Colon (tissue), 2 donors: ENCODE data around the gene PIR.

ENCODE experiments used
- FAIRE-seq: peaks from 2 replicates; lab custom pipeline; 2012; peaks lifted over from hg19 to GRCh38; lab: Jason Lieb, UNC
- donor health status: control.
- donor health status: control.

PIR gene

DNA sequence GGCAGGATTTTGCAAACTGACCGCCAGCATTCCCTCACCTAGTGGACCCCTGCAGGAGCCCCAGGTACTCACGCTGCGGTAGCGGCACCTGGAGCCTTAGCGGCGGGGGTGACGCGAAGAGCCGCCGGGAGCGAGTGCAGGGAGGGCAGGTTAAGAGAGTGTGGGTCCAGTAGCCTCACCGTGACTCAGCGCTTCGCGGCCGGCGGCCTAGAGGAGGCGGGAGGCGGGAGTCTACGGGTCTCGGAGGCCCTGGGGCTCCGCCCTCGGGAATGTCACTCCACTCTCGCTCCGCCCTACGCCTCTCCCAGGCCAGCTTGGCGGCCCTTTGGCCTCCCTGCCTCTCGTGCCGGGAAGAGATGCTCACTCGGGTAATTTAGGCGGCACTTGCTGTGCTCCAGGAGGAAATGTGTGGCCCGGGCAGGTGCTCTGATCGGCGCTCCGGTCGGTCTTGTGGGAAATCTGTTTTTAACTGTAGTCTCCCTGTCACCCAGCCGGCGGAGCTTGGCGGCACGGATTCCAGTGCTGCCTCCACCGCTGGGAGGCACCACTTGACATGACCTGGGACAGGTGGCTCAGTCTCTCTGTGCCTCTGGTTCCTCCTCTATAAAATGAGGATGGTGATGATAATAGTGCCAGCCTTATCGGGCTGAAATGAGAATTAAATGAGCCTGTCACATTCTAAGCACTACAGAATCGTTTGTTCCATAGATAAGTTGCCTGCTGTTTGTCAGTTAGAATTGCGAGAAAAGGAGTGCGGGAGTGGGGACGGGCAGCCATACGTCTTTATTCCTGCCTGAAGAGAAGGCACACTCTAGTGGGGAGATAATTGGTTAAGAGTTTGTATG is at the start of gene PIR:
PIR (minus strand) TSS at position 216 of the 845 bp plus-strand sequence. CDS start 2,076 bp downstream, outside the sequence.
- FAIRE-seq = no peak

DNA sequence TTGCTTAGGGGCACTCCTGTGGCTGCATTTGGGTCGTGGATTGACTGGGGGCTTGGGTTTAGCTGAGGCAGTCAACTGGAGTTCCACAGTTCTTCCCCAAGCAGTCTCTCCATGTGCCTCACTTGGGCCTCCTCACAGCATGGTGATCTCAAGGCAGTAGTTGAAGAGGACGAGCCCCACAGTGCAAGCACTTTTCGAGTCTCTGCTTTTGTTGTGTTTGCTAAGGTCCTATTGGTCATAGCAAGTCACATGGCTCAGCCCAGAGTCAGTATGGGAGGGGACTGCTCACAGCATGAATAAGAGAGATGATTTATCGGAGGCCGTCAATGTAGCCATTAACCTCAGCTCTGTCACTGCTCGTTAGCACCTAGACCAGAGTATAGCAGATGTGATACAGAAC is 37.2 kb upstream of the PIR start:
- FAIRE-seq = no peak

DNA sequence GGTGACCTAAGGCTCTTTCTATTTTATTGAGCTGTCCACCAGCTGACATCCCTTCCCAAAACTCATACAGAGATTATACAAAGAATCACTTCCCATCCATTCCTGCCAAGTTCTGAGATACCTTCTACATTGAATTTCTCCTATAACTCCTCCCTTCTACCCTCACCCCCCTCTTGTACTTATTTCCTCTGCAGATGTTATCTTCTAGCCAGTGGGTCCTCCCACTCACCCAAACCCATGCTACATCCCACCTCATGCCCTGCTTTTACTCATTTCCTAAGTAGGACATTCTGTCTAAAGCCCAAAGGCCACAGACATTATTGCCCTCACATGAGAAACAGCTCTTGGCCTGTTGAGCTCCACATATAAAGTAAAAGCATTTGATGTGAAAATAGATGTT is 36.0 kb upstream of the PIR start:
- no peak for FAIRE-seq

DNA sequence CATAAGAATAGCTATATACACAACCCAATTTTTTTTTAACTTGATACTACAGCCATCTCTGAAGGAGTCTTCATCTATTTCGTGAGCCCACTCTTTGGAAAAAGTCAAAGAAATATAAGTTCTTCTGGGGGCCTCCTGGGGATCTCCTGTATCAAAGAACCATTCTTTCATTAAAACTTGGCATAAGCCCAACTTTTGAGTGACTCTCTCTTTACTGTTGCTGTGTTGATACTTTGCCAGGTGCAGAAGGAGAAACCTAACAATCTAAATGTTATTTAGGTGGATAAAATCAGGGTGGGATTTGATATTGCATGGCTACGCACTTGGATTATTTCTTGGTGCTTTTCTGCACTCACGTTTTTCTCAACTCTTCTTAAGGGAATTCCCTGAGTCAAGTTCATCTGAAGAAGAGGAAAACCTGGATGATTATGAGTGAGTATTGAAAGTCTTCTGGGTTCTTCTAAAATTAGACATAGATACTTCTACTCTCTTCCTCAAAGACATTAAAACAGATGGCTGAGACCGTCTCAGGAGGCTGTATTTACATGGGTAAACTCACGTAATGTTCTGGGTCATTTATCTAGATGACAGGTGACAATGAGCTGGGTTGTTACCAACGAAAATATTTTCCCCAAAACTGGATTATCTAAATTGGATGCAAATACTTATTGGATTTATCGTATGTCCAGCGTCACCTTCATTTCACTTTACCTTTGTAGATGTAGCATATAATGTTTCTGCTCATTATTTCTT is 32.7 kb upstream of the PIR start:
- FAIRE-seq = peak; percentile 28

DNA sequence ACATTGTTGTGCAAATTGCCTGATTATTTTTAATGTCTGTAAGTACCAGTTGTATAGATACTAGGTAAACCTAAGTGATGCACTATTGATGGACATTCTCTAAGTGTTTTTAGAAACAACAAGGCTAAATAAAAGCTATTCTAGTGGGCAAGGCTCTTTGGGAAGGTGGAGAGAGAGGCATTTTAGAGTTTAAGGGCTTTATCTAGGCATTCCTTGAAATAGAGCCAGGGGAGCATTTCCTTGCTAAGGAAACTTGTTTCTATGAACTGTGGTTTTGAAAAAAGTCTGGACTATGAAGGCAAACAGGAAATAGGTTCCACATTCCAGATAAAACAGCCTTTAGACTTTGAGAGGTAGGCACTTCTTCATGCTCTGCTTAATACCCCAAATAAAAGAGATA is 31.3 kb upstream of the PIR start:
- FAIRE-seq = peak; percentile 21

DNA sequence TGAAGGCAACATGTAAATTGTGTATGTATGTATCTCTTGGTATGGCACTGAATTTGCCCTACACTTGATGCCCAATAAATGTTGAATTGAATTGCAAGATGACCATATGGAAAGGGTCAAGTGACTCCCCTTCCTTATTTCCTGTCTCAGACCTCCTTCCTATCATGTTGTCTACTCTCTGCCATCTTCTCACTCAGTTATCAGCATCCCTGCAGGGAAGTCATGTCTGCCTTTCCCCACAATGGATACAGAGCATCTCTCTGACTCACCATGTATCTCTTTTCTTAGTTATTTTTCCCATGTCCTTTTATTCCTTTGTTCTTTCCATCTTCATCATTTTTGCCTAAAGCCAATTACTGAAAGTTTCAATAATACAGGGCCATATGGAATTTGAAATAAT is 30.0 kb upstream of the PIR start:
- no peak for FAIRE-seq

DNA sequence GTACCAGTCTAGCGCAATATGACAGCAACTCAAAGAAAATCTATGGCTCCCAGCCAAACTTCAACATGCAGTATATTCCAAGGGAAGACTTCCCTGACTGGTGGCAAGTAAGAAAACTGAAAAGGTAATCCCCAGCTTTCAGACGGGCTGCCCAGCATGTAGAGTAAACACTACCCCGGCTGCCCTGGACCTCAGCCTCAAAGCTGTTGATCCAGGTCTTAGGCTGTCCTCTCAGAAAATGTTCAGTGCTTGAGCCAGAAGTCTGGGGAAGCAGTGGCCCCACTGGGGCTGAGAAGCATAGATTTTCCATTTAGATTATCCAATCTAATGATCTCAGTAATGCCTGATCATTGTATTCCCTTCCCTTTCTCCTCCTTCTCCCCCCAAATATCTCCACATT is 29.3 kb upstream of the PIR start:
- no peak for FAIRE-seq

DNA sequence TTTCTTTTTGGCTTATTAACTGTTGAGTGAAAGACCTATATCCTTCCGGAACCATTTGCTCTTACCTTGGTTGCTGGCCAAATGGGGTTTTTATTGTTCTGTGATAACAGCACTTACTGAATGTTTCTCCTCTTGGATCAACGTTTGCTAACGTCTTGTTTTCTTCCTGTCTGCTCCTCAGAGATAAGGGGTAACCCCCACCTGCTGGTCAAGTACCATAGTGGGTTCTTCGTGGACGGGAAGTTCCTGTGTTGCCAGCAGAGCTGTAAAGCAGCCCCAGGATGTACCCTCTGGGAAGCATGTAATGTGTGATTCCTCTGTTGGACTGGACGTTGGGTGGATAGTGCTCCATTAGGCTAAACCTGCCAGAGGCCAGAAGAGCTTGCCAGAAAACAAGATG is 22.8 kb upstream of the PIR start:
- FAIRE-seq = no peak

DNA sequence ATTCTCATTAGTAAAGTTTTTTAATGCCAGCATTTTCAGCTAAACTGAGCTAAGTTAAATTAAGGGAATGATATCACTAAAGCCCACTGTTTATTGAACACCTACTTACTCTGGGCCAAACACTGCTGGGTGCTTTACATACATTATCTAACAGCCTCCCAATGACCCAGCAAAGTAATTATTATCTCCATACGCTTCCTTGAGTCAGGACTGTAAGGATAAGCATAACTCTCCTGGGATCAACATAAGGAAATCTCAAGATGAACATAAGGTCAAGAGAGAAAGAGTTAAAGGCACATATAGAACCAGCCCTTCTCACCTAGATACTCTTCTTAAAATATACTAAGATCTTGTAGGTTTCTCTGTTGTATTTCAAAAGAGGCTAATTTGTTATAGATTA is 21.1 kb upstream of the PIR start:
- FAIRE-seq = no peak

DNA sequence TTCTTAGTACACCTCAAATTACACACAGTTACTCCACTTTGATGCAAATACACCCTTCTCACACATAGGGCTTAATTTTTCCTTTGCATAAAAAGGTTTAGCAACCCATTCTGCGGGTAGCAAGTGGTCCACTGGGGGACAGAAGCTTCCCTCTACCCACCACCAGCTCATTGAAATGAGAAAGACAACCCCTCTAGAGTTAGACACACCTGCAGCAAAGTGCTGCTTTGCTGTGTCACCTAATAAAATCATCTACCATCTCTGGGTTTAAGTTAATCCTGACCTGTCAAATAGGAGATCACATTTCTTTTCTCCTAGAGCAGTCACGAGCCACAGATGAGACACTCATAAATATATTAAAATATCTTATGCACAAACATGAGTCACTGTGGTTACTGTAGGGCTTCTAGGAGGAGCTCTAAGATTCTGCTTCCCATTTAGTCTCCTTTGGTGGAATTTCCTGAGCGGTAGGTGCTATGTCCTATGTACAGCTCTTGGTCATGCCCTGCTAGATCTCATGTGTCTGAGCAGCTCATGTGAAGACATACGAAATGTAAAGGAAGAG is 19.4 kb upstream of the PIR start:
- FAIRE-seq = no peak

DNA sequence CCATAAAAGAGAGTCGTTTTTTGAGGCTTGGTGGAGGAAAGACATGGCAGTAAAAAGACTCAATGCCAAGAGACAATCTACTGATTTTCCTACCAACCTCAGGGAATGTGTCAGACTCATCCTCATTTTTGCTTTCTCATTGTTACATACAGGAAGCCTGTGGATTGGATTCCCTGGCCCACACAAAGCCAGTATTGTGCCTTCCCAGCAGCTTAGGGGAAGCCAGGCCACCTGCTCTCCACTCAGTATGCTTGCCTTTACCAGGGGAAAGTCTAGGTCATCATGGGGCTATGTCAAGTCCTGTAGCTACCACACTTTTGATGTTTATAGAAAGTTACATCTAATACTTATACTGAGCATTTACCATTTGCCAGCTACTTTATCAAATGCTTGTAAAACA is 18.4 kb upstream of the PIR start:
- no peak for FAIRE-seq

DNA sequence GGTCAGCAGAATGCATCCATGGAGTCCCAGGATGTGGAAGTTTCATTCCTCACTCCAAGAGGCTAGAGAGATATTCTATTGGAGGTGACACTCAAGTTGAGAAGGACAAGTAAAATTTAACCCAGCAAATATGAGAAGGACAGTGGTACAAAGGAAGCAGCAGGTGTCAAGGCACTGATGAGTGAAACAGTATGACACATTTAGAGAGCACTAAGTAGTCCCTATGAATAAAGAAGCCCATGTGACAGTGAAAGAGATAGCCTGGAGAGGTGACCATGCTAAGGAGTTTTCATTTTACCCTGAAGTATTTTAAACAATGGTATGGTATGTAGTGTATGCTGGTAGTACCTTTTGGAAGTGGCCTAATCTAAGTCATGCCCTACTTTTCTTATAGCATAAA is 16.7 kb upstream of the PIR start:
- no peak for FAIRE-seq

DNA sequence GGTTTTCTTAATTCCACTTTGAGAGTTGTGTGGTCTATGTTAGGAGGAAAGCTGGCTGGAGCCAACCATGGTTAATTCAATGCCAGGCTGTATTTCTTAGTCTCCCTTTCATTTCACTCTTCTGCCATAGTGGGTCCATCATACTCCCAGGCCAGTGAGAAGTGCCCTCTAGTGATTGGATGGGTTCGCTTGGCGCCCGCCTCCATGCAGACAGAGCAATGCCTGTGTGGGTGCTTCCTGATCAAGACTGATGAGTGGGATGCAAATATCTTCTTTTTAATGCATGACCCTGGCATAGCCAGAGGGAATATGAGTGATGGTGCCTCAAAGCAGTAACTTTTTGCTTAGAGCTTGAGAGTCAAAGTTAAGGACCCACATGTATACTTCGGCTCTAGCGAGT is 13.9 kb upstream of the PIR start:
- FAIRE-seq = no peak

DNA sequence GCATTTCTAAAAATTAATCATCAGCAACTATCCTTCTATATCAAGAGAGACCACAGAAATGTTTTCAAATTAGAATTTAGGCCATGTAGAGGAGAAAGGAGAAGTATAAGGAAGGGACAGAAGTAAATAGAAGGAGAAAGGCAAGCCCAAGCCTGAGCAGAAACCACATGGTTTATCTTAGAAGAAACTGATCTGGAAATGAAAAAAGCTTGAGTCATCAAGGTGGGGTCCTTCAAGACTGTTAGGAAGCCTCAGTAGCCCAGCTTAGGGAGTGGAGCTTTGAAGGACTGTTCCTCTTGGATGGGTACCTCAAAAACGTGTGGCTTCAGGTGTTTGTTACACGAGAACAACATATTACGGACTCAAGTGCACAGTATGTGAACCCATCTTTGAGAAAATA is 12.0 kb upstream of the PIR start:
- no peak for FAIRE-seq

DNA sequence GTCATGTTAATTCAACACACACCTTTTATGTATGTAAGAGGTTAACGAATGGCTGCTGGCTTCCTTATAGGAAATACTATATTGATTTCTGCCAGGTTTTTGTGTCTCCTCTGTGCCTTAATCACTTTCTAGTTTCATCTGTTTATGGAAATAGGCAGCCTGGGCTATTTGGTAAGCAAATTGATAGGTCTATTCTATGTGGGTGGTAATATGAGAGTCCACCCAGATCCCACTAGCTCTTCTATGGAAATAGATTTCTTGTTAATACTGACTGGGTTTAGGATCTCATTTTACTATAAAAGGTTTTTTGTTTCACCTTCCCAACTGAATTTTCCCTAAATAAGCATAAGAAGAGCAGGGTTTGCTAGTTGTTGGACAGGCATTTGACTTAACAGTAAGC is 11.5 kb upstream of the PIR start:
- FAIRE-seq = no peak

DNA sequence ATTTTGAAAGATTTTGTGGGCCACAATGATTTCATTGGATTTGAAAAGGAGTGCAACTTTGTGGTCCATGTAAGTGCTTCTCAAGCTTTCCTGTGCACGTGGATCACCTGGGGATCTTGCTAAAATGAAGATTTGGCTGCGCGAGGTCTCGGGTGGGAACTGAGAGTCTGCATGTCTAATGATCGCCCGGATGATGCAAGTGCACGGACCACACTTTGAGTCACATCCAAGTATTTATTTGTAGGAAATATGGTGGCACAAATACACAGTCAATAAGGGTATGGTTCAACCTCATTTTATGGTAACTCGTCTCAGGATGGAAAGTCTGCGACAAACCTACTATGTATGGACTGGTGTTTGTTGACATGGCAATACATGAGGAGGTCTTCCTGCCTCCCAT is 8.4 kb upstream of the PIR start:
- FAIRE-seq = no peak

DNA sequence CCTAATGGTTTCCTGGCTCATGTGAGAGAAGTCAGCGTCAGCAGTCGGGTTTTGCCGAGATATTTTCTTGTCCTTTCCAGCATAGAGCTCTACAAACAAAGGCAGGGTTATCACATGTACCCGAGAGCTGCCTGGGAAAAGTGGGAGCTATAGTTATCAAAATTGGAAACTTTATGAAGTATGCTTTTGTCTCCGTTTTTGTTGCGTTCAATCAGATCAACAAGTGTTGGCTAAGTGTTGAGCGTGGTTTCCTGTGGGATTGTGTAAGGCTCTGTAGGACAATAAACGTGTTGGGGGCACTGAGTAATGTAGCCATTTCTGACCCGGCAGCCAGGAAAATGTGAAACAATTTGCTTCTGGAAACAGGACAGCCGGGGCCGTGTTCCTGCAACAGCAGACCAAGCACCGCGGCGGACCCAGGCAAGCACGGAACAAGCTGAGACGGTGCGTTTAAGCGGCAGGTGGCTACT is 7.4 kb upstream of the PIR start, which contains the start of gene BMX:
BMX (plus strand) TSS at position 311 of the 470 bp plus-strand sequence. CDS start 7,547 bp downstream, outside the sequence.
- no peak for FAIRE-seq

DNA sequence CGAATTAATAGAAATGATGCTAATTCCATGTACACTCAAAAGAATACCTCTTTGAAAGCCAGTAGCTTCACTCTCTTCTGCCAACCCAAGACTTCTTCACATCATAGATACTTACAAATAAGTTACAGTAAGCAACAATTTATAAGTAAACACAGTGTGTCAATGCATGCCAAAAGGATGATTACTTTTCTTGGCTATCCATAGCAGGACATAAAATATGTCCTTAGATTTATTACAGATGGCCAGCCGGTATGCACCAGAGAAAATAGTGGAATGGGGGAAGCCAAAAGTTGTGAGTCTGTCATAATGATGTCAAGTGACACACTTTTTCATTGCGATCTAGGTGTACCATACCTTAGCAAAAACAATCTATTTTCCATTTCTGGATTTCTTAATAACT is 6.8 kb upstream of the PIR start:
- FAIRE-seq = no peak

DNA sequence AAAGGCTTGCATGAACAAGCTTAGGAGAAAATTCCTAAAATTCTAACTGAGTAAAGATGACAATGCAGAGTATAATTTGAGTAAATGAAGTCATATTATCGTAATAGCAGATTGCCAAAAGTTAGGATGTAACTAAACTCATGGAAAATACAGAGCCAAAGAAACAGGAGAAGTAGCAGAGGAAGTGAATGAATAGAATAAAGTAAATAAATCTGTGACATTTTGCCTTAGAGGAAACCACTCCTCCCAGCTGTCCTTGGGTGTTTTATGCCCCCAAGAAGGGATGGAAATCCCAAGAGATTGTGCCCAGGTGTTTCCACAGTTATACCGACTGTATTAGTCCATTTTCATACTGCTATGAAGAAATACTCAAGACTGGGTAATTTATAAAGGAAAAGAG is 5.6 kb upstream of the PIR start:
- no peak for FAIRE-seq

DNA sequence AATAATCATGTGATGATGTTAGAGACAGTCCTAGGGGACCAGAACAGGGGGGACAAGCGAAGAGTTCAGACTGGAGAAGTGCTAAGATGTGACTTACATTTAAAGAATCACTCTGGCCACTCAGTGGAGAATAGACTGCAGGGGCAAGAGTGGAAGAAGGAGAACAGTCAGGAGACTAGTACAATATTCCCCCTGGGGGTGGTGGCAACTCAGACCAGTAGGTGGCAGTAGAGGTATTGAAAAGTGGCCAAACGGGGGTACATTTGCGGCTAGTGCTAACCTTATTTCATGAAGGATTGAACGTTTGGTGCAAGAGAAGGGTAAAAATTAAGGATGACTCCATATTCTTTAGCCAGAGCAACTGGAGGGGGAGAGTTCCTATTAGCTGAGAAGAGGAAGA is 4.7 kb upstream of the PIR start:
- FAIRE-seq = no peak

DNA sequence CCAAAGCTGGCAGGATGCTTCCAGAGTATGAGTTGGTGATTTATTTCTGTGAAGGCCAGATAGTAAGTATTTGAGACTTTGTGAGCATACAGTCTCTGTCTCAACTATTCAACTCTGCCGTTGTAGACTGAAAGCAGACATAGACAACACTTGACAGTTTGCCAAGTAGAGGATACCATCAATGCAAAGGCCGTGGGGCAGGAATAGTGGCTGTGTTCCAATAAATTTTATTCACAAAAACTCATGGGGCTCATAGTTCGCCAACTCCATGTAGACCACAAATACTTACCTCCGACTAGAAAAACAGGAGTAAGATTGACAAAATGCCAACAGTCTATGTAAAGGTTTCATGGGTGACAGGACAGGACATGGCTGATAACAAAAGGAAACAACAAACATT is 3.7 kb upstream of the PIR start:
- no peak for FAIRE-seq

DNA sequence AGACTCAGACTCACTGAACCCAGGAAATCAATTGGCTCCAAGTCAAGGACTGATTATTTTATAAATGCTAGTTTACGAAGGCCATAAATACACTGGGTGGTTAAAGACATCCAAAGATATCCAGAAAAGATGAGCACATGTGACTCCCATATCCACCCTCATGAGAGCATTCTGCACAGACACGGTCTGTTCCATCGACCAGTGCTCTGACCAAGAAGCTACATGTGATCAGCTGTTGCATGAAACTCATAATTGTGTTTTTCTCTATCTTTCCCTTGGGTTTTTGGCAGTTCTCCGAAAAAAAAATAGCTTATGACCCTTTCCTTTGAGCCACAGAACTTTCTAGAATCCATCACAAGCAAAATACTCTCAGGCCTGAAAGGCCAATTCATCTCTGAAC is 2.7 kb upstream of the PIR start:
- no peak for FAIRE-seq

DNA sequence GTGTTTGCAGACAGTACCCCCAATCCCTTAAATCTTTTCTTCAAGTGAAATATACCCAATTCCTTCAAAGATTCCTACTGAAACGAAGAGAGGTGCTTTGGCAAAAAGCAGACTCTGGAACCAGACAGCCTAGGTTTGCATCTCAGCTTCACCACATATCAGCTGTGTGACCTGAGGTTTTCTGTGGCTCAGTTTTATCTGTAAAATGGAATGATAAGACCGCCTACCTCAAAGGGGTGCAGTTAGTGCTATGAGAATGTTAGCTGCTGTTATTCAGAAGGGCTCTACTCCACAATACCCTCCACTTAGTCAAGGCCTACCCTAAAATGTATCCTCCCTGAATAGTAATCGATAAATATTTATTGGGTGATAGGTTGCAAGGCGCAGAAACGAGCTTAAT is 664 bp downstream of the PIR start:
- FAIRE-seq = no peak
